Keratinocyte (primary cell): Measurements from ENCODE around the gene KNG1.

ENCODE experiments used
- CTCF ChIP-seq, 3 experiments: IDR thresholded peaks in 1 of 3; conservative IDR thresholded peaks in 1 of 3; optimal IDR thresholded peaks in 1 of 3; 2 replicates in 2 of 3; 3 replicates in 1 of 3; pipeline versions ENCODE3 to v1.5.1; 2011; ENCODE audit warnings: low read length in 3 of 3, mild to moderate bottlenecking in 3 of 3, moderate library complexity in 2 of 3, control low read depth in 1 of 3, inconsistent platforms in 1 of 3; ENCODE audit not compliant: insufficient read depth in 2 of 3; ENCODE audit errors: extremely low read depth in 1 of 3
- EZH2 ChIP-seq: IDR thresholded peaks from one replicate; pipeline ENCODE4 v1.6.1; 2012; ENCODE audit warnings: inconsistent platforms, mild to moderate bottlenecking, low read length, moderate library complexity

- no peak for TF ChIP-seq CTCF (optimal IDR thresholded peaks at IDR 0.05 in 1 of 3, IDR thresholded peaks at IDR 0.05 in 1 of 3, conservative IDR thresholded peaks at IDR 0.05 in 1 of 3; ENCODE audit: extremely low read depth in 1 of 3, insufficient read depth in 2 of 3, low read length in 3 of 3)
- TF ChIP-seq EZH2 = no peak
Observed at GRCh38 chr3:186700267-186700666, 16.9 kb upstream of the KNG1 start.
